GM12878 (cell line): ENCODE results near the gene MB21D2. TPM values are rescaled to one million over a fixed set of nuclear protein-coding genes. Genes with fewer than 3 reads are reported as not detected.
"Not testable (repeated sequence)": the region's sequence is repeated elsewhere in the genome, so short reads cannot be mapped to it uniquely, and the experiment has no call there.

Experiments used
- ATAC-seq: fragments of 200-7000 bp; cut with Tn5 transposase; 3 replicates; pipeline ENCODE4 v1.9.1; 2020; ENCODE audit warnings: mild to moderate bottlenecking, moderate library complexity
- BruUV-seq: library from RNA; stranded (reverse); fragments of 400-500 nt; replicated peaks from 2 replicates; lab custom pipeline; 2021; lab: Mats Ljungman, UMichigan
- CTCF ChIA-PET: fragments of 300-600 bp; sonication (Branson Sonifier 250); formaldehyde crosslinking; extraction: SDS; loops from one replicate; lab custom pipeline; 2021; ENCODE audit warnings: inconsistent platforms; lab: Yijun Ruan, JAX
- POLR2A ChIA-PET: fragments of 350-600 bp; formaldehyde crosslinking; extraction: SDS; loops from one replicate; lab custom pipeline; 2021; ENCODE audit warnings: inconsistent platforms; lab: Charles Lee
- RAD21 ChIA-PET: fragments of 300-600 bp; sonication (Branson Sonifier 250); formaldehyde crosslinking; loops from one replicate; lab custom pipeline; 2023; ENCODE audit warnings: antibody characterized with exemption; ENCODE audit not compliant: unreplicated experiment; lab: Charles Lee
- SMC1A ChIA-PET: fragments of 300-600 bp; sonication (Branson Sonifier 250); formaldehyde crosslinking; loops from one replicate; lab custom pipeline; 2023; ENCODE audit not compliant: unreplicated experiment, uncharacterized antibody; lab: Charles Lee
- DNase-seq: peaks from one replicate; pipeline ENCODE4 v3.0.0-alpha.2; 2011; ENCODE audit warnings: low read depth, low spot score
- FAIRE-seq: peaks from 3 replicates; lab custom pipeline; 2011; peaks lifted over from hg19 to GRCh38; lab: Jason Lieb, UNC
- H2AFZ ChIP-seq: 2 replicates; pipeline ENCODE4 v1.6.0; 2011; ENCODE audit warnings: low read depth, low read length, control low read depth; ENCODE audit not compliant: control insufficient read depth
- H3K27ac ChIP-seq: 2 replicates; pipeline ENCODE4 v1.5.1; 2011; ENCODE audit warnings: control low read depth; ENCODE audit not compliant: control insufficient read depth, insufficient read depth
- H3K27me3 ChIP-seq, 2 experiments: replicated peaks in 1 of 2; 2 replicates each; pipeline versions ENCODE4 v1.6.0 to v1.6.1; 2011; ENCODE audit warnings: low read length in 1 of 2; ENCODE audit not compliant: control insufficient read depth in 2 of 2, insufficient read depth in 2 of 2
- H3K36me3 ChIP-seq, 2 experiments: 2 replicates each; pipeline ENCODE4 v1.5.1; 2011; ENCODE audit warnings: low read length in 1 of 2; ENCODE audit not compliant: control insufficient read depth in 2 of 2, insufficient read depth in 2 of 2
- H3K4me1 ChIP-seq: 2 replicates; pipeline ENCODE4 v1.6.1; 2011; ENCODE audit warnings: mild to moderate bottlenecking, low read length, moderate library complexity, mixed read lengths; ENCODE audit not compliant: control insufficient read depth, insufficient read depth
- H3K4me2 ChIP-seq: 2 replicates; pipeline ENCODE4 v1.6.0; 2011; ENCODE audit warnings: control low read depth; ENCODE audit not compliant: control insufficient read depth, insufficient read depth
- H3K4me3 ChIP-seq: fragments of 200-600 bp; sonication (generic); 2 replicates; pipeline ENCODE4 v1.5.1; 2016
- H3K79me2 ChIP-seq: 2 replicates; pipeline ENCODE4 v1.6.0; 2011; ENCODE audit warnings: low read length; ENCODE audit not compliant: control insufficient read depth, insufficient read depth
- H3K9ac ChIP-seq: 2 replicates; pipeline ENCODE4 v1.8.0; 2011; ENCODE audit warnings: low read length, control low read depth, mixed read lengths; ENCODE audit not compliant: control insufficient read depth, insufficient read depth
- H3K9me3 ChIP-seq: replicated peaks from 3 replicates; pipeline ENCODE4 v1.5.1; 2011; ENCODE audit warnings: mild to moderate bottlenecking, low read length; ENCODE audit not compliant: control insufficient read depth, insufficient read depth
- H4K20me1 ChIP-seq: 2 replicates; pipeline ENCODE4 v1.6.0; 2011; ENCODE audit not compliant: control insufficient read depth, insufficient read depth
- ATF2 ChIP-seq: IDR thresholded peaks from 2 replicates; pipeline ENCODE4 v1.6.1; 2012; ENCODE audit warnings: low read length, inconsistent platforms
- EED ChIP-seq: sonication (generic); IDR thresholded peaks from 2 replicates; pipeline ENCODE4 v1.6.1; 2016; ENCODE audit warnings: antibody characterized with exemption, low read depth
- ETV6 ChIP-seq, 2 experiments: fragments of 450-650 bp in 1 of 2; IDR thresholded peaks in 1 of 2; conservative IDR thresholded peaks in 1 of 2; 2 replicates each; pipeline ENCODE4 v1.6.1; 2014; ENCODE audit warnings: antibody characterized with exemption in 1 of 2, borderline replicate concordance in 1 of 2, low read depth in 1 of 2, mild to moderate bottlenecking in 1 of 2, moderate library complexity in 1 of 2
- MEF2B ChIP-seq: fragments of 450-650 bp; IDR thresholded peaks from 2 replicates; pipeline ENCODE4 v1.6.1; 2018; ENCODE audit warnings: mild to moderate bottlenecking, moderate library complexity; ENCODE audit not compliant: partially characterized antibody, poor library complexity, severe bottlenecking
- NKRF ChIP-seq: fragments of 450-650 bp; conservative IDR thresholded peaks from 2 replicates; pipeline ENCODE4 v1.6.1; 2017; ENCODE audit warnings: mild to moderate bottlenecking, moderate library complexity
- NR2C1 ChIP-seq: fragments of 450-650 bp; IDR thresholded peaks from 2 replicates; pipeline ENCODE4 v1.6.1; 2017; ENCODE audit warnings: antibody characterized with exemption, mild to moderate bottlenecking, moderate library complexity
- NR2F1 ChIP-seq: fragments of 450-650 bp; conservative IDR thresholded peaks from 2 replicates; pipeline ENCODE4 v1.6.1; 2017; ENCODE audit warnings: mild to moderate bottlenecking
- RFX5 ChIP-seq: IDR thresholded peaks from 2 replicates; pipeline ENCODE4 v1.6.1; 2011; ENCODE audit warnings: low read depth, low read length, improper control_type of control experiment
- WGBS: methylation state at CpG from one replicate; pipeline ENCODE4 v1.1.6; 2016; ENCODE audit warnings: low lambda C conversion rate; ENCODE audit not compliant: insufficient replicate concordance, insufficient coverage; ENCODE audit errors: missing lambda C conversion rate; 5-methylcytosine and 5-hydroxymethylcytosine counted together
- in situ Hi-C: fragments of 300-500 bp; cut with MboI; formaldehyde crosslinking; loops from 9 replicates; pipeline ENCODE4 v1.14.3; 2018; ENCODE audit warnings: mixed read lengths
- intact Hi-C: fragments of 100-400 bp; cut with micrococcal nuclease; formaldehyde crosslinking; loops from one replicate; pipeline ENCODE4 v1.14.2; 2022; ENCODE audit not compliant: unreplicated experiment
- polyA plus RNA-seq, 11 experiments: library from polyadenylated mRNA; depleted of rRNA in 4 of 11; unstranded in 6 of 11; stranded (reverse) in 5 of 11; fragments of >200 nt; fragmentation: Nextera tagmentation in 4 of 11; fragmentation: Illumina TruSeq in 1 of 11; extraction: Ambion mirVana in 4 of 11; extraction: Trizol in 1 of 11; gene quantifications; 1 replicate in 1 of 11; 2 replicates in 10 of 11; pipeline versions ENCODE4 v1.2.1 to v1.2.3, GENCODE V29; 2011 to 2016; ENCODE audit warnings: inconsistent platforms in 2 of 11, missing spikeins in 2 of 11, low read depth in 1 of 11
- total RNA-seq, 4 experiments: library from RNA; depleted of rRNA in 3 of 4; stranded (reverse); fragments of >200 nt in 3 of 4; fragmentation: Illumina TruSeq in 1 of 4; extraction: Trizol in 1 of 4; gene quantifications; 2 replicates each; pipeline versions ENCODE4 v1.2.1 to v1.2.3, GENCODE V29; 2013 to 2021

MB21D2 gene
- total and polyA plus RNA-seq, 10 of the 15 experiments (the other 5 are each of a cell fraction or from before 2014, with no cell fraction given), result 7.9 to 21.2 (median 15.3) TPM

- Histone ChIP-seq H3K9ac (peak overlapping the region; percentile 65), H3K27ac (peak overlapping the region; percentile 81), H3K4me2 (peak overlapping the region; percentile 40; the same call in 1 of the 2 replicates), H3K79me2 (peaks cover 65% of the 10 kb centered on the region), H3K4me1 (peaks cover 64% of the 10 kb centered on the region)
- DNase-seq, H3K27me3 ChIP-seq, BruUV-seq, H3K36me3 ChIP-seq, H3K4me3 ChIP-seq, H4K20me1 ChIP-seq, H2AFZ ChIP-seq, ATAC-seq, FAIRE-seq, H3K9me3 ChIP-seq, in situ Hi-C loops: not testable (repeated sequence)
- WGBS, result 0% methylated on average over 9 of the region's 11 CpGs
- ChIA-PET RAD21 (interaction anchor here (0.7 to 8.8 kb wide), 14 partner anchors 9 to 72 kb away, joined by 3 to 123 read pairs (median 14); partner anchors contain the start of gene MB21D2), POLR2A (interaction anchor here (0.8 to 3.8 kb wide), 10 partner anchors 12 to 68 kb away, joined by 3 to 32 read pairs (median 7); partner anchors contain the start of gene MB21D2), CTCF (interaction anchor here (0.7 to 6.9 kb wide), 10 partner anchors 9 to 193 kb away, joined by 3 to 47 read pairs (median 5); partner anchors contain the start of gene MB21D2), SMC1A (interaction anchor here (0.7 to 20.8 kb wide), 15 partner anchors 9 to 138 kb away, joined by 3 to 283 read pairs (median 11); partner anchors contain the start of gene MB21D2)
- intact Hi-C loops, result loop anchor here (1.0 to 5.0 kb wide), 4 partner anchors 19 to 67 kb away; partner anchors contain the start of gene MB21D2
- 0 out of 2 replicates have a peak, but pooled peaks have one; percentile 7 for TF ChIP-seq NR2F1
Measured at GRCh38 chr3:192849821-192850220, 67.8 kb downstream of the MB21D2 start.

- peak overlapping the region; percentile 87 for H3K27ac ChIP-seq
- peaks cover 70% of the 10 kb centered on the region for H3K4me1 ChIP-seq
- WGBS, result 0% methylated on average over 11 of the region's 11 CpGs
- H3K9ac ChIP-seq, result peak overlapping the region; percentile 68
- ATAC-seq, result peak; percentile 45
- ChIA-PET CTCF (interaction anchor here (0.7 to 6.9 kb wide), 8 partner anchors 13 to 67 kb away, joined by 3 to 47 read pairs (median 6); partner anchors contain the start of gene MB21D2), RAD21 (interaction anchor here (0.6 to 8.8 kb wide), 9 partner anchors 8 to 67 kb away, joined by 3 to 123 read pairs (median 25); partner anchors contain the start of gene MB21D2), POLR2A (interaction anchor here (0.6 to 3.1 kb wide), 6 partner anchors 13 to 69 kb away, joined by 3 to 10 read pairs (median 6); partner anchors contain the start of gene MB21D2), SMC1A (interaction anchor here (0.7 to 20.8 kb wide), 12 partner anchors 8 to 71 kb away, joined by 3 to 283 read pairs (median 5); partner anchors contain the start of gene MB21D2)
- H3K9me3 ChIP-seq, result no peaks in the 10 kb centered on the region
- DNase-seq, result peak; percentile 75
- peak overlapping the region; percentile 45 for H2AFZ ChIP-seq
- intact Hi-C loops, result loop anchor here (2.0 kb wide), 1 partner anchor 18 kb away; no protein-coding TSS in a partner anchor
- no peak for FAIRE-seq
- H3K79me2 ChIP-seq, result peaks cover 67% of the 10 kb centered on the region
- in situ Hi-C loops, result no loop called here
- H3K4me2 ChIP-seq, result peak overlapping the region; percentile 75
- H4K20me1 ChIP-seq, result no peaks in the 10 kb centered on the region
- no peaks in the 10 kb centered on the region for H3K27me3 ChIP-seq
- TSS peak; percentile 62 for BruUV-seq
- no peaks in the 10 kb centered on the region for H3K36me3 ChIP-seq
- H3K4me3 ChIP-seq, result peak overlapping the region; percentile 48
- TF ChIP-seq MEF2B (peak; percentile 77), NR2C1 (no peak), RFX5 (no peak), ETV6 (conservative IDR thresholded peaks at IDR 0.05 in 1 of 2, IDR thresholded peaks at IDR 0.05 in 1 of 2; ENCODE audit: borderline replicate concordance in 1 of 2, low read depth in 1 of 2) (no peak; a peak in 1 of 4 replicates), EED (peak; percentile 95), NKRF (no peak), ATF2 (peak; percentile 55; the same call in 1 of the 2 replicates)
Measured at GRCh38 chr3:192848371-192849233, 69.1 kb downstream of the MB21D2 start.
